Measurements from ENCODE around the gene SP9. TPM values are rescaled to one million over a fixed set of nuclear protein-coding genes. Genes with fewer than 3 reads are reported as not detected.
"Not testable (repeated sequence)": the region's sequence is repeated elsewhere in the genome, so short reads cannot be mapped to it uniquely, and the experiment has no call there.

SP9 gene
- total RNA-seq, 2 donors from 2014 or later, result not detected

DNA sequence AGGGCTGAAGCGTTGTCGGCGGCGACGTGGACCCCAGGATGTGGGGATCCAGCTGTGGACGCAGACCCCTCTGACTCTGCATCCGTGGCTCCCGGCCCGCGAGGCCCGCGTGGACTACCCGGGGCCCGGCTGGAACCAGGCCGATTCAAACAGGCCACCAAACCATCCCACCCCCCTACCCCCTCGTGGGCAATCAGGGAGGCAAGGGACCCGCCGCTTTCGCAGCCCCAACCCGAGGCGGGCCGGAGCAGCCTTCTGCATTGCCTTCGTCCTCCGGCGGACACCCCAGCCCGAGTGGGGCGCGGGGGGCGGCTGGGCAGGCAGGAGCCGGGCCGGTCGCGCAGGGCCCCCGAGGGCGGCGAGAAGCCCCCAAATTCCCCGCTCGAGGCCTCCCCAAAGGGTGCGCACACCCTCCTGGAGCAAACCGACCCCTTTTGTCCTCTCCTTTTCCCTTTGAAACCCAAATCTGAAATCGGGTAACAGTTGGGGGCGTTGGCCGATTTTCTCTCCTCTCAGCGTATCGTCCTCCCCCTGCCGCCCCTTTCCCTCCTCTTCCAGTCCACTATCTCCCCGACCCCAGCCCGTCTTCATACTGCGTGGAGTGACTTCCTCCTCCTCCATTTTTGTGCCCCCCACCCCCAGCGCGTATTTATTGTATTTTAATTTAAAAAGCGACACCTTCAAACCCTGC, 7.4 kb downstream of the SP9 start:
- no peak for DNase-seq (ENCODE audit: low spot score)
- intact Hi-C loops (cut with DNase I), result loop anchor here (1.0 to 10.0 kb wide), 3 partner anchors 44 to 940 kb away; no protein-coding TSS in a partner anchor

DNA sequence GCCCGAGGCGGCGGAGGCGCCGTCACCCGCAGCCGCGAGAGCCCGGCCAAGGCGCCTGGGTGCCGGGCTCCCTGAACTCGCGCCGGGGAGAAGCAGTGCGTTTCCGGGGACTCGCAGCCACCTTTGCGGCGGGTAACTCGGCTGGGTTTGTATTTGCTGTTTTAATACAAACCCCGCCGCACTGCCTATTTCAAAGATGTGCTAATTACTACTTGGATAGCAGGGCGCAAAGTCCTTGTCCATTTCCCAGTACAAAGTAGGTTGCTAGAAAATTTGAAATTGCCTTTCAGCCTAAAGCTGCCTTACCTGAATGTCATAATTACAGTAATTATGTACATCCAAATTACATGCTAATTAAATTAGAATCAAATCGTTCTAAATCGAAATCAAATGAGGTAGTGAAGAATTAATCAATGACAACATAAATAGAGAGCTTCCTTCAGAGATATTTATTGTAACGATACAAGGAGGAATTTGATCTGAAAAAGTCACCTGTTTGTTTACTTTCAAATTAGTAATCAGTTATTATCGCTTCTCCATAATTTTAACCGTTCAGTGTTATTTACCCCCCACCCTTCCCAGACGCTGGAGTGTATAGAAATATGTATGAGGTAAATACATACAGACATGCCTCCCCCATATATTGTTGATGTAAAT, 8.1 kb downstream of the SP9 start:
- intact Hi-C loops (cut with DNase I), result loop anchor here (1.0 to 10.0 kb wide), 3 partner anchors 43 to 941 kb away; no protein-coding TSS in a partner anchor
- DNase-seq (ENCODE audit: low spot score), result no peak

DNA sequence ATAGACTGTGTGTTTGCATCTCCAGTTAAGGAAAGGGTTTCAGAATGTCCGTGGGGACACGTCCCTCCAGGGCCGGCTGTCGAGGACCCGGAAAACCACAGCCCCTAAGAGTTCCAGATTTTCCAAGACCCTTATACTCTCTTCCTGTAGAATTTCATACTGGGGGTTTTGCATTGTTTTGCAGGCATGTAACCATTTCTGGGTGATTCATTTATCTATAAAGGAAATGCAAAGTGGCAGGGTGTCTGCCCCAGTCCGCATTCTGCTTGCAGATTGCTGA, 8.5 kb downstream of the SP9 start:
- intact Hi-C loops (cut with DNase I), result loop anchor here (5.0 to 10.0 kb wide), 2 partner anchors 938 to 941 kb away; no protein-coding TSS in a partner anchor
- no peak for DNase-seq (ENCODE audit: low spot score)

DNA sequence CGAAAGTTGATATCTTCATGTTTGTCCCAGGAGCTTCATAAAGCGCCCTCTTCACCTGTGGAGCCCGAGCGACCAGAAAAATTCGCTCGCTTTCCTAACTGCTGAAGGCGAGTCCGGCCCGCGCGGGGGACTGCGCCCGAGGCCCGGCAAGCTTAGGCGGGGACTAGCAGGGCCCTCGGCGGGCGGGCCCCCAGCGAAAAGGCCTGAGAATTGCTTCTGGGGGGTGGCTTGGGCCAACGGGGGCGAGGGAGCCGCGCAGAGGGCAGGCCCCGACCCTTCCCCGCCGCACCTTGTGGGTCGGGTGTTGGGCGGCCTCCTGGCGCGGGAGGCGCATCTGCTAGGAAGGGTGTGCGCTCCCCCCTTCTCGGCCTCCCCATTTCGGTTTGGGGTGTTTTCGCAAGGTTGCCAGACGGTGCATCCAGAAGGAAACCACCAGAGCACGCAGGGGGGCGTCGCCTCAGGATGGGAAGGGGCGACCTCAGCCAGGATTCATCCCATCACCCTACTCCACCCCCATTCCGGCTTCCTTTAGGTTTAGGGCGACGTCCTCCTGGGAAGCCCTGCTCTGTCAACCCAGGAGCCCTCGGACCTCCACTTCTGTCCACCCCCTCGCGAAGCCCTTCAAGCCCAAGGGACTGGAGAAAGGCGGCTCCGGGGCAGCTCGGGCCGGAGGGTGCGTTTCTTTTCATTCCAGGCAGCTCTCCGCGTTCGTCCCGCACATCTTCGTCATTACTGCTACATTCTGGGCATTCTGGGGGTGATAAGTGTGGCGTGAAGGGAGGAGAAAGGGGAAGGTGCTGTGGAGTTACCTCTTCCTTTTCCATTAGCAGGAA, 9.1 kb downstream of the SP9 start:
- intact Hi-C loops (cut with DNase I), result loop anchor here (5.0 to 10.0 kb wide), 2 partner anchors 939 to 942 kb away; no protein-coding TSS in a partner anchor
- DNase-seq (ENCODE audit: low spot score), result no peak

DNA sequence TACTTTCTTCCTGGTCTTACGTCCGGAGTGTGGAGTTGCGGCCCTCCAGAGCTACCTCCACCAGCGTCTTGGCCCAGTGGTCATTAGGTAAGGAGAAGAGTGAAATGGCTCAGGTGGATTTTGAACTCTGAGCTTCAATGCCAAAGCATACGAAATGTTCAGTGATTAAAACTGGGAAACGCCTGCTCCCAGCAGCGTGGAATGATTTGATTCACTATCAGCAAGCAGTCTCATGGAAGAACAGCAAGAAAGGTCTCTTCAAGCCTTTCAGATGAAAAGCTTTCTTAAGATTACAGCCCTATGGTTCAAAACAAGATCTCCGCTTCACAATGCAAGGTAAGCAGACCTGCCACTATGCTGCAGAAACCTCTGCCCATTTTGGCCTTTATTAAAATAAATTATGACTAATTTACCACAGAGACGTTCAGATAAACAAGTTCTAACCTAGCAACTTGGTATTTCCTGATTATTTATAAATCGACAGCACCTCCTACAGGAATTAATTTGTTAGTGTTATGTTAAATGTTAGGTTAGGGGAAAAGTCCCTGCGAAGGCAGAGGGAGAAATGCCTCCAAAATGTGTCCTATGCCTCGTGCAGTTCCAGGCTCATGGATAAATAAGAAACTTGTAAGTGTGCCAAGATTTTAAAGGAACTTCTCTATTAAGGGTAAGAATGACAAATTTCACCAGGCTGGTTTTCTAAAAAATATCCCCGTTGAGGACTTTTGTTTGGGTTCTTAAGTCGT, 10.1 kb downstream of the SP9 start:
- intact Hi-C loops (cut with DNase I), result loop anchor here (5.0 to 10.0 kb wide), 2 partner anchors 940 to 943 kb away; no protein-coding TSS in a partner anchor
- DNase-seq (ENCODE audit: low spot score), result no peak

DNA sequence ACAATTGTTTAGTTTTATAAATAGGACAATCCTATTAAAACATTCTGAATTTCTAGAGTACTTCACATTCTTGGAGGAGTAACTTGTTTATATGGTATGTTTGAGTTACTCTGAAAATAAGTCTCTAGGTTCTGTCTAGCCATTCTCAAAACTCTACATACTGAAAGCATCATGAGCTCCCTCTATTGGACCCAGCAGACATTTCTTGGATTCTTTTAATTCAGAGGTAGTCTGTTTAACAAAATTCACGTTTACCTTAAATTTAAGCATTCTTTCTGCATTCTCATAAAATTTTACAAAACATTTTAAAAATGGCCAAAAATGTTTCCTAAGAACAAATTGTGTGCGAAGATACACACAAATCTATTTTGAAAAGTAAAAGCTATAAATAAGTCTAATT, 15.3 kb downstream of the SP9 start:
- DNase-seq (ENCODE audit: low spot score), result no peak
- intact Hi-C loops (cut with DNase I), result no loop called here

DNA sequence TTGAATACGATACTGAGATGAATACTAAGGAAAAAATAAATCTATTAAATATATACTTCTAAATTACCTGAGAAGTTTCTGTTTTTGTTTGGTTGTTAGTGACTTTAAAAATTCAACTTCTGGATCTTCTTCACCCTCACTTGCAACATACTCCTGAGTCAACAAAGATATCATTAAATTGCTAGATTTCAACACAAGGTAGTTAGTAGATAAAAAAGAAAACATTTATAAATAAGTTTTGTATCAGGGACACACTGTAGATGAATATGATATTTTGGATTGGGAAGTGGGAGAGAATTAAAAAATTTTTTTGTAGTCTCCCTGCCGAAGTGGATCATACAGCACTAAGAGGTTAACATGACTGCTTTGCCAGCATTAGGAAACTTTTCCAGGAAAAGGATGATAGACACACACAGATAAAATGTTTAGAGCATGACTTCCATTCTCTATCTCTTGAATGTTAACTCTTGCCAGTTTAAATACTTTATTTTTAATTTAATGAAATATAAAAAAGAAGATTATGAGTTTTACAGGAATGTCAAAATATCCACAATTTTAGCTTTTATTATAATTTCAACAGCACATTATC, 15.9 kb downstream of the SP9 start:
- intact Hi-C loops (cut with DNase I), result no loop called here
- DNase-seq (ENCODE audit: low spot score), result no peak

DNA sequence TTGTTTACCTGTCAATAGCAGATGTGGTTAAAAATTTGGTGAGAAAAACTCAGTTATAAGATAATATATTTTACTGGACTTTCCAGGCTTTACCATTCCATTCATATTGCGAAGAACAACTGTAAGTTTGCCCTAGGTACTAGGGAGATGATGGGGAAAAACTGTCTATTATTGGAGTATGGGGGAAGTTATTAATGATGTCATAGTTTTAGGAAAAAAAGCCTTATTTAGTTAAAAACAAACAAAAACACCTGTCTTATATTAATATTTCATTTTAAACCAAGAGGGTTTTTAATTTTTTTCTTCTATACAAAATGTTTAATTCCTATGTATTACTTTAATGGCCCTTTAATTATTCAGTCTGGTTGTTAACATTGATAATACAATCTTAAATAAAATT, 18.2 kb downstream of the SP9 start:
- DNase-seq (ENCODE audit: low spot score), result no peak
- intact Hi-C loops (cut with DNase I), result no loop called here

DNA sequence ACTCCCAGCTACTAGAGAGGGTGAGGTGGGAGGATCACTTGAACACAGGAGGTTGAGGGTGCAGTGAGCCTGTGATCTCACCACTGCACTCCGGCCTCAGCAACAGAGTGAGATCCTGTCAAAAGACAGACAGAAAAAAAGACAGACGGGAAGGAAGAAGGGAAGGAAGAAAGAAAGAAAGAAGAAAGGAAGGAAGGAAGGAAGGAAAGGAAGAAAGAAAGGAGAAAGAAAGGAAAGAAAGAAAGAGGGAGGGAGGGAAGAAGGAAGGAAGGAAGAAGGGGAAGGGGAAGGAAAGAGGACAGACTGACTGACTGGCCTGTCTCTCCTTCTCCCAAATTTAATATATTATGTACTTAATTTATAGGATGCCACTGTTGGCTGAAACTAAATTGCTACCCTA, 21.6 kb downstream of the SP9 start:
- no peak for DNase-seq (ENCODE audit: low spot score)
- intact Hi-C loops (cut with DNase I), result no loop called here

DNA sequence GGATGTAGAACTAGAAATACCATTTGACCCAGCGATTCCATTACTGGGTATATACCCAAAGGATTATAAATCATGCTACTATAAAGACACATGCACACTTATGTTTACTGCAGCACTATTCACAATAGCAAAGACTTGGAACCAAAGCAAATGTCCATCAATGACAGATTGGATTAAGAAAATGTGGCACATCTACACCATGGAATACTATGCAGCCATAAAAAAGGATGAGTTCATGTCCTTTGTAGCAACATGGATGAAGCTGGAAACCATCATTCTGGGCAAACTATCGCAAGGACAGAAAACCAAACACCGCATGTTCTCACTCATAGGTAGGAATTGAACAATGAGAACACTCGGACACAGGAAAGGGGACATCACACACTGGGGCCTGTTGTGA, 24.9 kb downstream of the SP9 start:
- intact Hi-C loops (cut with DNase I); DNase-seq (ENCODE audit: low spot score): not testable (repeated sequence)

DNA sequence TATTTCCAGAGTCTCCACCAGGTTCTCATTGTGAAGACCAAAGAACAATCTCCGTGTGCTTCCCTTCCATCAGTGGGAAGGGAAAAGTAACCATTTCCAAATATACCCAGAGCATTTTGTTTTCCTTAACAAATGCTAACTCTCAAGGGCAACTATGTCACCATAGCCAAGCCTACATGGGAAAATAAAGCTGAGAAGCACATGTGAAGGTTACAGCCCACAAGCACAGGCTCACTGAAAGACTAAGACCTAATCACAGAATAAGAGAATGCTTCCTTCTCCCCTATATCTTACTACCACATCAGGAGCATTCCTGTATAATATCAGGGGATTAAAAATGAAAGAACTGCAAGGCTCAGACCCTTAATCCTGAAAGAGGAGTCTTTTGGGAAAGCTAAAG, 28.2 kb downstream of the SP9 start:
- intact Hi-C loops (cut with DNase I), result no loop called here
- DNase-seq (ENCODE audit: low spot score), result no peak

DNA sequence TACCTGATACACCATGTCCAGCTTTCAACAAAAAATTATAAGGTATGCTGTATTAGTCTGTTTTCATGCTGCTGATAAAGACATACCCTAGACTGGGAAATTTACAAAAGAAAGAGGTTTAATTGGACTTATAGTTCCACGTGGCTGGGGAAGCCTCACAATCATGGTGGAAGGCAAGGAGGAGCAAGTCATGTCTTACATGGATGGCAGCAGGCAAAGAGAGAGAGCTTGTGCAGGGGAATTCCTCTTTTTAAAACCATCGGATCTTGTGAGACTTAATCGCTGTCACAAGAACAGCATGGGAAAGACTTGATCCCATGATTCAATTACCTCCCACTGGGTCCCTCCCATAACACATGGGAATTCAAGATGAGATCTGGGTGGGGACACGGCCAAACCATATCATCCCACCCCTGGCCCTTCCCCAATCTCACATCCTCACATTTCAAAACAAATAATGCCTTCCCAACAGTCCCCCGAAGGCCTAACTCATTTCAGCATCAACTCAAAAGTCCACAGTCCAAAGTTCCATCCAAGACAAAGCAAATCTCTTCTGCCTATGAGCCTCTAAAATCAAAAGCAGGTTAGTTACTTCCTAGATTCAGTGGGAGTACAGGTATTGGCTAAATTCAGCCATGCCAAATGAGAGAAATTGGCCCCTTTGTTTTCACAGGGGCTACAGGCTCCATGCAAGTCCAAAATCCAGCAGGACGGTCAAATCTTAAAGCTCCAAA, 28.9 kb downstream of the SP9 start:
- intact Hi-C loops (cut with DNase I), result not testable (repeated sequence)

DNA sequence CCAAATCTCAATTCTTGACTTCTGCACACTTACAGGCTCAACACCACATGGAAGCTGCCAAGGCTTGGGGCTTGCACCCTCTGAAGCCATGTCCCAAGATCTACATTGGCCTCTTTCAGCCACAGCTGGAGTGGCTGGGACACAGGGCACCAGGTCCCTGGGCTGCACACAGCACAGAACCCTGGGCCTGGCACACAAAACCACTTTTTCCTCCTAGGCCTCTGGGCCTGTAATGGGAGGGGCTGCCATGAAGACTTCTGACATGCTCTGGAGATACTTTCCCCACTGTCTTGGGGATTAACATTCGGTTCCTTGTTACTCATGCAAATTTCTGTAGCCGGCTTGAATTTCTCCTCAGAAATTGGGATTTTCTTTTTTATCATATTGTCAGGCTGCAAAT, 29.9 kb downstream of the SP9 start:
- intact Hi-C loops (cut with DNase I), result no loop called here
- no peak for DNase-seq (ENCODE audit: low spot score)

More for the DNA sequence above, 28.9 kb downstream of the SP9 start:
- not testable (repeated sequence) for DNase-seq (ENCODE audit: low spot score)

DNA sequence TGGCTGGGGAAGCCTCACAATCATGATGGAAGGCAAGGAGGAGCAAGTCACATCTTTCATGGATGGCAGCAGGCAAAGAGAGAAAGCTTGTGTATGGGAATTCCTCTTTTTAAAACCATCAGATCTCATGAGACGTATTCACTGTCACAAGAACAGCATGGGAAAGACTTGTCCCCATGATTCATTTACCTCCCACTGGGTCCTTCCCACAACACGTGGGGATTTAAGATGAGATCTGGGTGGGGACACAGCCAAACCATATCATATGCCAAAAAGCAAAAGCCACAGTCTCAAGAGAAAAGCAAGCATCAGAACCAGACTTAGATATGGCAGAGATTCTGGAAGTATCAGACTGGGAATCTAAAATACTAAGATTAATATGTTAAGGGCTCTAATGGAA, 30.8 kb downstream of the SP9 start:
- no peak for DNase-seq (ENCODE audit: low spot score)
- intact Hi-C loops (cut with DNase I), result no loop called here

DNA sequence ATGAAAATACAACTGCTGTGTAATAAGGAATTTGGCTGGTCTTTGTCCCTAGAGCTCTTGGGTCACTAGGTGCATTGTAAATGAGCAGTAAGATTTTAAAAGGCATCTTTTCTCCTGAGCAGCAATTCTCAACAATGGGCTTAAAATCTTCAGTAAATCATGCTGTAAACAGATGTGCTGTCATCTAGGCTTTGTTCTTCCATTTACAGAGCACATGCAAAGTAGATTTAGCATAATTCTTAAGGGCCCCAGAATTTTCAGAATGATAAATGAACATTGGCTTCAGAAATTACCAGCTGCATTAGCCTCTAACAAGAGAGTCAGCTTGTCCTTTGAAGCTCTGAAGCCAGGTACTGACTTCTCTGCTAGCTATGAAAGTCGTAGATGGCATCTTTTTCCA, 33.9 kb downstream of the SP9 start:
- DNase-seq (ENCODE audit: low spot score), result no peak
- intact Hi-C loops (cut with DNase I), result no loop called here

DNA sequence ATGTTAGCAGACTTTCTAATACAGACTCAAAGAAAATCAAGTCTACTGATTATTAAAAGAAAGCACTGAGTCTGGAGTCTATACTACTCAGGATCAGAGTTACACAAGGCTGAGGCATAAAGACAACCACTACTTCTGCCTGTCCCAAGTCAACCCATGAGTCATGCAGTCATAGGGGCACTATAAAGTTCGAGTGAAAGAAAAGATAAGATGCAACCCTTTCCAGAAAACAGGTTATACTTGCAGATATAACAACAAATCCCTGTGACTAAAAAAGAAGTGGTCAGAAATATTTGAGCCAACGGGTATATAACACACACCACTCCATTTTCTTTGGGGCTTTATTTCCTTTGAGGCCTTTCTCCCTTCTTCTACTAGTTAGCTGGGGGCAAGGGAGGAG, 42.2 kb downstream of the SP9 start:
- DNase-seq (ENCODE audit: low spot score), result no peak
- intact Hi-C loops (cut with DNase I), result no loop called here

DNA sequence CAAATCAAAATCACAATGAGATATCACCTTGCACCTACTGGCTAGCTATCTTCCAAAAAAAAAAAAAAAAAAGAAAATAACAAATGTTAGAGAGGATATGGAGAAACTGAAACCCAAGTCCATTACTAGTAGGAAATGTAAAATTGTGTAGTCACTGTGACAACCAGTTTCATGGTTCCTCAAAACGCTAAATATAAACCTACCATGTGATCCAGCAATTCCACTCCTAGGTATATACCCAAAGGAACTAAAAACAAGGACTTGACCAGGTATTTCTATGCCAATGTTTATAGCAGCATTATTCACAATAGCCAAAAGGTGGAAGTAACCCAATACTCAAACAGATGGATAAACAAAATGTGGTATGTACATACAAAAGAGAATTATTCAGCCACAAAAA, 49.0 kb downstream of the SP9 start:
- DNase-seq (ENCODE audit: low spot score), result no peak
- intact Hi-C loops (cut with DNase I), result no loop called here

DNA sequence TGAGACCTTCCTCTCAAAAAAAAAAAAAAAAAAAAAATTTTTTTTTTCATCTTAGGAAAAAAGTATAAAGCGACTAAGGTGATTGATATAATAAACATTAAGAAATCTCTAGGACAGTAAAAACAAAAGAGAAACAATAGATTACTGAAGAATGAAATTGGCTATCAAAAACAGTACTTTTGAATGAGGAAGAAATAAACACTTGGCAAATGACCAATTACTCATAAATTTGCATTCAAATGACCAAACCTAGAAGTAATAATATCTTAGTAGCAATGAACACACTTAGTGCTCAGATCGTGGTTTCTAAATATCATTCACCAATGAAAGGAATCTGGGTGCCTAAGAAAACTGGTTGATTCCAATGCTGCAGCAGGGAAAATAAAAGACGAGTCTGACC, 50.4 kb downstream of the SP9 start:
- DNase-seq (ENCODE audit: low spot score), result no peak
- intact Hi-C loops (cut with DNase I), result no loop called here

Measured in posterior vena cava (tissue), 2 donors.